Smooth muscle cell (in vitro differentiated cells): ENCODE measurements around the gene STOM. TPM values are rescaled to one million over a fixed set of nuclear protein-coding genes. Genes with fewer than 3 reads are reported as not detected.

Experiments used
- DNase-seq: peaks from one replicate; lab custom pipeline; 2025; ENCODE audit not compliant: unreplicated experiment; lab: John Stamatoyannopoulos, UW
- H2AFZ ChIP-seq: fragments of 200-600 bp; sonication (generic); 2 replicates; pipeline ENCODE4 v1.6.0; 2016; ENCODE audit warnings: antibody characterized with exemption, low read depth, mild to moderate bottlenecking
- H3F3A ChIP-seq: fragments of 200-600 bp; sonication (generic); 2 replicates; pipeline ENCODE4 v1.6.0; 2017; ENCODE audit warnings: antibody characterized with exemption, low read depth
- H3K27ac ChIP-seq: fragments of 200-600 bp; sonication (generic); 2 replicates; pipeline ENCODE4 v1.5.1; 2016; ENCODE audit warnings: low read depth, mild to moderate bottlenecking
- H3K27me3 ChIP-seq: fragments of 200-600 bp; sonication (generic); 2 replicates; pipeline ENCODE4 v1.6.1; 2016; ENCODE audit warnings: low read depth, mild to moderate bottlenecking
- H3K36me3 ChIP-seq: fragments of 200-600 bp; sonication (generic); 2 replicates; pipeline ENCODE4 v1.5.1; 2016; ENCODE audit warnings: low read depth
- H3K4me1 ChIP-seq: fragments of 200-600 bp; sonication (generic); 2 replicates; pipeline ENCODE4 v1.5.1; 2016; ENCODE audit warnings: low read depth
- H3K4me2 ChIP-seq: fragments of 200-600 bp; sonication (generic); 2 replicates; pipeline ENCODE4 v1.6.0; 2016; ENCODE audit warnings: mild to moderate bottlenecking
- H3K4me3 ChIP-seq: fragments of 200-600 bp; sonication (generic); 2 replicates; pipeline ENCODE4 v1.5.1; 2016; ENCODE audit warnings: mild to moderate bottlenecking
- H3K79me2 ChIP-seq: fragments of 200-600 bp; sonication (generic); 2 replicates; pipeline ENCODE4 v1.6.0; 2016; ENCODE audit warnings: low read depth, mild to moderate bottlenecking
- H3K9ac ChIP-seq: fragments of 200-600 bp; sonication (generic); 2 replicates; pipeline ENCODE4 v1.6.0; 2016; ENCODE audit warnings: low read depth
- H3K9me3 ChIP-seq: fragments of 200-600 bp; sonication (generic); replicated peaks from 2 replicates; pipeline ENCODE4 v1.5.1; 2016; ENCODE audit warnings: low read depth
- H4K20me1 ChIP-seq: fragments of 200-600 bp; sonication (generic); 2 replicates; pipeline ENCODE4 v1.6.0; 2016; ENCODE audit warnings: low read depth
- CTCF ChIP-seq: fragments of 200-600 bp; sonication (generic); IDR thresholded peaks from 2 replicates; pipeline ENCODE4 v1.5.1; 2017; ENCODE audit warnings: borderline replicate concordance, mild to moderate bottlenecking, antibody characterized with exemption; ENCODE audit not compliant: insufficient read depth, poor library complexity, severe bottlenecking
- whole genome bisulfite sequencing: methylation state at CpG from one replicate; pipeline ENCODE4 v1.1.7; 2016; ENCODE audit warnings: low lambda C conversion rate; 5-methylcytosine and 5-hydroxymethylcytosine counted together
- polyA plus RNA-seq: library from polyadenylated mRNA; unstranded; fragments of >200 nt; fragmentation: Nextera tagmentation; extraction: Ambion mirVana; gene quantifications from 2 replicates; pipeline ENCODE4 v1.2.1, GENCODE V29; 2016
- total RNA-seq: library from RNA; depleted of rRNA; stranded (reverse); fragments of >200 nt; gene quantifications from 2 replicates; pipeline ENCODE4 v1.2.3, GENCODE V29; 2014

The STOM gene
- total and polyA plus RNA-seq, 2 experiments from 2014 or later: 105 to 187 TPM

- DNase-seq: no peak
- H3K9me3 ChIP-seq: no peaks in the 10 kb centered on the region
- H3K4me2 ChIP-seq: peak overlapping the region; percentile 86
- no peak for TF ChIP-seq CTCF
- no peak overlapping the region for H2AFZ ChIP-seq
- H3K9ac ChIP-seq: peak overlapping the region; percentile 90
- peaks cover 66% of the 10 kb centered on the region for H3K79me2 ChIP-seq
- peaks cover 8% of the 10 kb centered on the region for H4K20me1 ChIP-seq
- H3K4me1 ChIP-seq: peaks cover 63% of the 10 kb centered on the region
- peaks cover 61% of the 10 kb centered on the region for H3F3A ChIP-seq
- no peaks in the 10 kb centered on the region for H3K27me3 ChIP-seq
- WGBS: 10% methylated on average over 4 of the region's 4 CpGs
- H3K27ac ChIP-seq: peak overlapping the region; percentile 91
- no peaks in the 10 kb centered on the region for H3K36me3 ChIP-seq
- peak overlapping the region; percentile 73 for H3K4me3 ChIP-seq
Measured at GRCh38 chr9:121367306-121368137, 2.5 kb downstream of the STOM start.

DNA sequence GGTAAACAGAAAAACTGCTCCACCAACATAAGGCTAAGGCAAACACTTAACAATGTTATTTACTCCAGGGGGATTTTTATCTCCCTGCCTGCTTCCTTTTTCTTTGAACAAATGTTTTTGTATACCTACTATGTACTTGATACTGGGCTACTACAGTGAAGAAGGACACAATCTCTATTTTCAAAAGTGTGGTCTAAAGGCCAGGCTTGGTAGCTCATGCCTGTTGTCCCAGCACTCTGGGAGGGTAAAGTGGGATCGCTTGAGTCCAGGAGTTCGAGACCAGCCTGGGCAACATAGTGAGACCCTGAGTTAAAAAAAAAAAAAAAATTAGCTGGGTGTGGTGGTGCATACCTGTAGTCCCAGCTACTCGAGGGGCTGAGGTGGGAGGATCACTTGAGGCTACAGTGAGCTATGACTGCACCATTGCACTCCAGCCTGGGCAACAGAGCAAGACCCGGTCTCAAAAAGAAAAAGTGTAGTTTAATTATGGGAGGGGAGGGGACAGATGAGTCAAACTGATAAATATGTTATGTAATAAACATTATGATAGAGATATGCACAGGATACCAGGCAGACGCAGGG is 3.3 kb downstream of the STOM start:
- no peak for DNase-seq
- Histone ChIP-seq H3K9ac (no peak overlapping the region), H3K79me2 (peaks cover 74% of the 10 kb centered on the region), H3K4me3 (no peak overlapping the region), H3K36me3 (no peaks in the 10 kb centered on the region), H3K9me3 (no peaks in the 10 kb centered on the region), H2AFZ (no peak overlapping the region), H3F3A (peaks cover 60% of the 10 kb centered on the region), H4K20me1 (peaks cover 8% of the 10 kb centered on the region), H3K27me3 (no peaks in the 10 kb centered on the region), H3K4me2 (peak overlapping the region; percentile 86), H3K27ac (peak overlapping the region; percentile 91), H3K4me1 (peaks cover 71% of the 10 kb centered on the region)
- no peak for TF ChIP-seq CTCF
- WGBS: 64% methylated on average over 5 of the region's 5 CpGs

GRCh38 chr9:121365564-121365963 is 4.5 kb downstream of the STOM start:
- no peak for DNase-seq
- no peak overlapping the region for H3K4me3 ChIP-seq
- peaks cover 77% of the 10 kb centered on the region for H3K79me2 ChIP-seq
- H3K4me1 ChIP-seq: peaks cover 74% of the 10 kb centered on the region
- H3K27ac ChIP-seq: peak overlapping the region; percentile 91
- H4K20me1 ChIP-seq: peaks cover 8% of the 10 kb centered on the region
- H3K9ac ChIP-seq: peak overlapping the region; percentile 38
- no peaks in the 10 kb centered on the region for H3K27me3 ChIP-seq
- H3F3A ChIP-seq: peaks cover 55% of the 10 kb centered on the region
- H3K36me3 ChIP-seq: no peaks in the 10 kb centered on the region
- H3K9me3 ChIP-seq: no peaks in the 10 kb centered on the region
- WGBS: 37% methylated on average over 2 of the region's 2 CpGs
- peak overlapping the region; percentile 86 for H3K4me2 ChIP-seq
- H2AFZ ChIP-seq: no peak overlapping the region
- TF ChIP-seq CTCF: no peak
